Hematopoietic multipotent progenitor cell treated with erythropoietin and hydrocortisone succinate and interleukin-3 and kit ligand, for 4 days (in vitro differentiated cells): ENCODE results near the gene MCF2L2.

ENCODE experiments used
- DNase-seq: peaks from one replicate; pipeline ENCODE4 v3.0.0-alpha.2; 2015

Gene MCF2L2

DNA sequence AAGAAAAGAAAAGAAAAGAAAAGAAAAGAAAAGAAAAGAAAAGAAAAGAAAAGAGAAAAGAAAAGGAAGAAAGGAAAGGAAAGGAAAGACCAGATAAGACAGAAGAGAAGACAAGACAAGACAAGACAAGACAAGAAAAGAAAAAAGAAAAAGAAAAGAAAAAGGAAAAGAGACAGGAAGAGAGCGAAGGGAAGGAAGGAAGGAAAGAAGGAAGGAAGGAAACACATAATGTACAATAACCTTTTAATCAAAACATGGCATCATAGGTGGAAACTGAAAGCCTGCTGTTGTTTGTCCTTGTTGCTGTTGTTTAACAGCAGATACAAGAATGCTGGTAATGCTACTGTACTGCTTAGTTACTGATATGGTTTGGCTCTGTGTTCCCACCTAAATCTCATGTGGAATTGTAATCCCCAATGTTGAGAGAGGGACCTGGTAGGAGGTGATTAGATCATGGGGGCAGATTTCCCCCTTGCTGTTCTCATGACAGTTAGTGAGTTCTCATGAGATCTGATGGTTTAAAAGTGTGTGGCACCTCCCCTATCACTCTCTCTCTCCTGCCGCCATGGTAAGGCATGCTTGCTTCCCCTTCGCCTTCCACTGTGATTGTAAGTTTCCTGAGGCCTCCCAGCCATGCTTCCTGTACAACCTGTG, 67.3 kb downstream of the MCF2L2 start:
- DNase-seq: peak; percentile 77

- DNase-seq: no peak
These were observed 69.4 kb downstream of the MCF2L2 start for GRCh38 chr3:183359036-183359435.

DNA sequence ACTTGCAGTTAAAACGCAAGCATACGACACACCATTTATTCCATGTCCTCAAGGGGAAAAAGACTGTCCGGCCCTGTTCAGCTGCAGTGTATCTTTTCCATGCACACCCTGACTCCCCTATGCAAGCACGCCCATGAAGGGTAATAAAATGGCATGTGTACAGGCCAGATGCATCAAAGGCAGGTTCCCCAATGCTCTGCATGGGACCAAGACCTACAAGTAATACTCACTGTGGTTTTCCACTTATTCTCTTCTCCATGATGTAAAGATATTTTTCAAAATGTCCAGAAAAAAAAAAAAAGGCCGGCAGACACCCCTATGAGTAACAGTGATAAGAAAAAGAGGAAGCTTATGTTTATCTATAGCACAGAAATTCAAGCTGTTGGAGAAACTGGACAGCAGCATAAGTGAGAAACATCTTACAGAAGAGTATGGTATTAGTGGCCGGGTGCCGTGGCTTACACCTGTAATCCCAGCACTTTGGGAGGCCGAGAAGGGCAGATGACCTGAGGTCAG, 70.8 kb downstream of the MCF2L2 start:
- DNase-seq: peak; percentile 93

- no peak for DNase-seq
These were observed 71.5 kb downstream of the MCF2L2 start for GRCh38 chr3:183356920-183357319.

DNA sequence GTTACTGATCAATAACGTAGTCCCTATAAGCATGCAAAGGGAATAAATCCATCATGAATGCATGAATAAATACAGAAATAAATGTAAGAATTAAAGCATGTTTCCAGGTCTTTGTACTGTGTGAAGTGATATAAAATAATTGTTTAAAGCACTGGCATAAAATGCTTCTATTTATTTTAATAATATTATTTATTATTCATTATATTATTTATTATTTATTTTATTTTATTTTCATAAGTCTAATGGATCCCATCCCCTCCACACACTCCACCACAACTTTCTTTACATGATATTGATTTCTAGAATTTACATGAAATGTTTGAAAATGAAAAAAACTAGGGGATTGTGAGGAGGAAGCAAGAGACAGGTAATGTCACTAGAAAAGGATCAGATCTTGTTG, 73.5 kb downstream of the MCF2L2 start:
- DNase-seq: no peak

GRCh38 chr3:183354325-183354831, 74.0 kb downstream of the MCF2L2 start:
- DNase-seq: peak; percentile 86

DNA sequence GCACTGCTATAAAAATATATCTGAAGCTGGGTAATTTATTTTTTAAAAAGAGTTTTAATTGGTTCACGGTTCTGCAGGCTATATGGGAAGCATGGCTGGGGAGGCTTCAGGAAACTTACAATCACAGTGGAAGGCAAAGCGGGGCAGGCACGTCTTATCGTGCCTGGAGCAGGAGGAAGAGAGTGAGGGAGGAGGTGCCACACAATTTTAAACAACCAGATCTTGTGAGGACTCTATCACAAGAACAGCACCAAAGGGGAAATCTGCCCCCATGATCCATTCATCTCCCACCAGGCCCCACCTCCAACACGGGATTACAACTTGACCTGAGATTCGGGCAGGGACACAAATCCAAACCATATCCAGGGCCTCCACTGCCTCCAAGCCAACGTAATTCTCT, 75.0 kb downstream of the MCF2L2 start:
- DNase-seq: no peak

DNA sequence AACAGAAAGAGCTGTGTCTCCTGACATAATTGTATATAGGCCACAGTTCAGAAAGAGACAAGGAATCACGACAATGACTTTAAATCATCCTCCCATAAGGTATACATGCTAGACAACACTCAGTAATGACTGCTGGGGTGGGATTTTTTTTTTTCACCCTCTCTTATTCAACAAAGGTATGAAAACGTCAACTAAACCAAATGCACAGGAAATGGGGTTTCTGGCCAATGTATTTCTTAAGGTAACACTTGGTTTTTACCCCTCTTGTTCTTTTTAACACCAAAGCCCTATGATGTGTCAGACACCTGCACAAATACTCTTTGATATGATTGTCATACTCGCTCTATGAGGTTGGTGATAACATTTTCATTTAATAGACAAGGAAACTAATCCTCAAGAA, 78.3 kb downstream of the MCF2L2 start:
- no peak for DNase-seq

GRCh38 chr3:183349421-183350157, 78.8 kb downstream of the MCF2L2 start:
- peak; percentile 46 for DNase-seq

- no peak for DNase-seq
These were observed 85.6 kb downstream of the MCF2L2 start for GRCh38 chr3:183342824-183343223.

GRCh38 chr3:183341545-183342288, 86.7 kb downstream of the MCF2L2 start:
- DNase-seq: no peak

DNA sequence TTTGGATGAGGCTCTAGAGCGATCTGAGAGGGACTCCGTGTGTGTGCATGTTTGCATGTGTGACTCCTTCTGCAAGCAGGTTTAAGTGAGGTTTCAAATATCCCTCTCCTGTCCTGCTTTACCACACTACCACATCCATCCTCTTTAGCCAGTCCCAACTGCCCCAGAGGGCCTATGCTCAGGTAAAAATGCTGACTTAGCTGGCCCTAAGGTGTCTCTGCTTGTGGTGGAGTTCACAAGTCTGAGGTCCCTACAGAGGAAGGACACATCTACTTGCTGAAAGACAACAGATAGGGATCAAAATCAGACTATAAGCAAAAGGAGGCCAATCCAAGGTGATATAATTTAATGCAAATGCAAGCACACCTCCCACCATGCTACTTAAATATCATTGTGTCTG, 88.2 kb downstream of the MCF2L2 start:
- DNase-seq: no peak

DNA sequence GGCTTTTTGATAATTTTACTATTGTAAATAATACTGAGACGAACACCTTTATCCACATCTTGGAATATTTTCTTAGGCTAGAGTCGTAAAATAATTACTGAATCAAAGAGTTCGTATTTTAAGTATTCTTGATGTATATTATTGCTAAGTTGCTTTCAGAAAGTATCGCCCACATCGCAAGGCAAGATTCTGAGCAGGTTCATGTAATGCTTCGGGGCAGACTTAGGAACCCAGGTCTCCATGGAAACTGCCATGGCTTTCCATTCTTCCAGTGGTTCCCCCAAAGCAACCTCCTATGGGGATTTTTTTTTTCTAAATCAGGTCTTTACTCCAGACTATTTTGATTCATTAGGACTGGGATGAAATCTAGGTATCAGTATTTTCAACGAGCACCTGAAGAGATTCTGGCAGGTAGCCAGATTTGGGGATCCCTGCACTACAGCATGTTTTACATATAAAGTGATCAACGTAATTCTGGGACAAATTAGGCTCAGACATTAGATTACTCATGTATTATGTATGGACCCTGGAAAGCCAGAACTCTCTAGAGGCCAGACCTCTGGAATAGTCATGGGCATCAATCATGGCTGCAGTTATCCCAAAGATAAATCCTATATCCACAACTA, 88.8 kb downstream of the MCF2L2 start:
- no peak for DNase-seq

DNA sequence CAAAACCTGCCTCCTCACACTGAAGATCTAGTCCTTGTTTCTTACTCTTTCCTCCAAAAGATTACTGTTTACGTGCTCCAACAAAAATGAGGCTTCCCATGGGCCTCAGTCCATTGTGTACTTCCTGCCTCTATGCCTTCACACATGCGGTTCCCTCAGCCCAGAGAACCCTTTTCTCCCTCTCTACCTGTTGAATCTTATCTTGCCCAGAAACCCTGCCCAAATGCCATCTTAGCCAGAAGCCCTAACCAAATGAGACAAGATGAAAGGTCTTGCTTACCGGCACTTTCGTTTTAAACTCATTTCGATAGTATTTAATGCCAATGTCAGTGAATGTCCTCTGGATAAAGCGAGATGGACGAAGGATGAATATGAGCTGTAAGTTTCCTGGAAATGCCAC, 89.9 kb downstream of the MCF2L2 start:
- no peak for DNase-seq

DNA sequence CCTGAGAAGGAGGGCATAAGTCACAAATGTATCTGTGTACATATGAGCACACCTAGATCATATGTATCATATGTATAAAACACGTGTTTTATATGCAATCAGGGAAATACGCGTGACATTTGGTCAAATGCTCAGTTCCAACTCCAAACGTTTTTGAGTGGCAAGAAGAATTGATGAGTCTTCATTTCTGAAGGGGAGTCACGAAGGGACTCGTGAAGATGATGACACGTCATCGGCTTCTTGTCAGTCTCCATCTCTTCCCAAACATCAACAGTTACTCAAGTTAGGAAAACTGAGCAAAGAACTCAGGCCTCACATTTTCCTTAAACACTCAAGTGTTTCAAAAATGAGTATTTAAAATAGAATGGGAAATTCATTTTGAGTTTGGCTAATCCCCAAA, 95.9 kb downstream of the MCF2L2 start:
- no peak for DNase-seq

DNA sequence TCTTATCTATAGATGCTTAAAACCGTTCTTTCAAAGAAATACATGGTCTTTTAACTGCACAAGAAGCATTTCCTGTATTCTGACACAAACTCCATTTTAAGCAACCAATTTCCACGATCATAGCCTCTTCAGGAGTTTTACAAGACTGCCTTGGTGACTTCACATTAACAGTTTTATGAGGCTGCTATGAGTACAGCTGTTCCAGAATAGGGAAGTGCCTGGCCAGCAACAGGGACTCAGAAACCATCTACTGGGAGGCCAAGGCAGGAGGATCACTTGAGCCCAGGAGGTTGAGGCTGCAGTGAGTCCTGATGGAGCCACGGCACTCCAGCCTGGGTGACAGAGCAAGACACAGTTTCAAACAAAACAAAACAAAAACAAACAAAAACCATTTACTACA, 96.9 kb downstream of the MCF2L2 start:
- DNase-seq: peak; percentile 47

GRCh38 chr3:183330881-183331280, 97.5 kb downstream of the MCF2L2 start:
- DNase-seq: peak; percentile 48

GRCh38 chr3:183329543-183329942, 98.9 kb downstream of the MCF2L2 start:
- no peak for DNase-seq

GRCh38 chr3:183328823-183329222, 99.6 kb downstream of the MCF2L2 start:
- DNase-seq: no peak

DNA sequence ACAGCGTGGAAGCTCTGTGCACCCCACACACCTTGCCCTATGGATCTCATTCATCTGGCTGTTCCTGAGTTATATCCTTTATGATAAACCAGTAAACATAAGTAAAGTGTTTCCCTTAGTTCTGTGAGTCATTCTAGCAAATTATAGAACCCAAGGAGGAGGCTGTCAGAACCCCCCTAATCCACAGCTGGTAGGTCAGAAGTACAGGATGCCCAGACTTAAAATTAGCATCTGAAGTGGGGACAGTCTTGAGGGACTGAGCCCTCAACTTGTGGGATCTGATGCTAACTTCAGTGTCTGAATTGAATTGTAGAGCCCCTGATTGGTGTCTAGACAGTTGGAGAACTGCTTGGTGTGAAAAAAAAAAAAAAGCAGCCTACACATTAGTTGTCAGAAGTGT, 100.3 kb downstream of the MCF2L2 start:
- no peak for DNase-seq

DNA sequence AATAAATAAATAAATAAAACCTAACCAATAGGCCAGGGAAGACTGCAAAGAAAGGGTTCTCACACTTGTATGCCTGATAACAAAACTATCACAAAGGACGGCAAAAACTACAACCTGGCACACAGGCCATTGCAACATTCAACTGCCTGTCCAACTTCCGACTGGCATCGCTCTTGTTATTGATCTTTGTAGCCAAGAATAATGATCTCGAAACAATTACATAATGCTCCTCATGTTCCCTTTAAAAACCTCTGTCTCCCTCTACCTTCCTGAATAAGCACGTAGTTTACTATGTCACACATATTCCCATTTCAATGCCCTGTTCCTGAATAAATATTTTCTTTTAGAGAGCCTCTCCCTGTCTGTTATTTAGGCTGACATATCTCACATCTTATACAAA, 101.1 kb downstream of the MCF2L2 start:
- no peak for DNase-seq

DNA sequence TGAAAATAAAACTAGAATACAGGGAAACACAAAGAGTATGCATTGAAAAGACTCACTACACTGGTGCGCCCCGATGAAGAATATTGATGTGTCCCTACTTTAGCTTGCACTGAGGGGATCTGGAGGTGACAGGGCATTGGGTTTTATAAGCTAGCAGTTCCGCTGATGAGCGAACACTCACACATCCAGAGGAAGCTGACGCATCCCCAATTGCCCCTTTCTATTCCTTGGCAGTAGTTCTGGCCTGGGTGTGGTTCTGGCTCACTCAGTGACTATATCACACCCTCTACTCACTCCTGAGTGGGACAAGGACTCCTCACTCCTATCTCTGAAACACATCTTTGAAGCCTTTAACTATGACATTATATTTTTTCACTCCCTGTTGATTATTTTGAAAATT, 104.3 kb downstream of the MCF2L2 start:
- no peak for DNase-seq

DNA sequence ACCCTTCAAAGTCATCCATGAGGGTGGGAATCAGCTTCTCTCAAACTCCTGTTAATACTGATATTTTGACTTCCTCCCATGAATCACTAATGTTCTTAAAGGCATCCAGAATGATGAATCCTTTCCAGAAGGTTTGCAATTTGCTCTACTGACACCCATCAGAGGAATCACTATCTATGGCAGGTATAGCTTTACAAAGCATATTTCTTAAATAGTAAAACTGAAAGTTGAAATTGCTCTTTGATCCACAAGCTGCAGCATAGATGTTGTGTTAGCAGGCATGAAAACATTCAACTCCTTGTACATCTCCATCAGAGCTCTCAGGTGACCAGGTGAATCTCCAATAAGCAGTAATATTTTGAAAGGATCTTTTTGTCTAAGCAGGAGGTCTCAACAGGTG, 109.0 kb downstream of the MCF2L2 start:
- no peak for DNase-seq
